Measurements from ENCODE around the gene TRPC3.

GRCh38 chr4:121900132-121900983 lies 51.5 kb downstream of the TRPC3 start:
- no peak for TF ChIP-seq TAF1 (conservative IDR thresholded peaks at IDR 0.05)
- TF ChIP-seq, protein P1, sequence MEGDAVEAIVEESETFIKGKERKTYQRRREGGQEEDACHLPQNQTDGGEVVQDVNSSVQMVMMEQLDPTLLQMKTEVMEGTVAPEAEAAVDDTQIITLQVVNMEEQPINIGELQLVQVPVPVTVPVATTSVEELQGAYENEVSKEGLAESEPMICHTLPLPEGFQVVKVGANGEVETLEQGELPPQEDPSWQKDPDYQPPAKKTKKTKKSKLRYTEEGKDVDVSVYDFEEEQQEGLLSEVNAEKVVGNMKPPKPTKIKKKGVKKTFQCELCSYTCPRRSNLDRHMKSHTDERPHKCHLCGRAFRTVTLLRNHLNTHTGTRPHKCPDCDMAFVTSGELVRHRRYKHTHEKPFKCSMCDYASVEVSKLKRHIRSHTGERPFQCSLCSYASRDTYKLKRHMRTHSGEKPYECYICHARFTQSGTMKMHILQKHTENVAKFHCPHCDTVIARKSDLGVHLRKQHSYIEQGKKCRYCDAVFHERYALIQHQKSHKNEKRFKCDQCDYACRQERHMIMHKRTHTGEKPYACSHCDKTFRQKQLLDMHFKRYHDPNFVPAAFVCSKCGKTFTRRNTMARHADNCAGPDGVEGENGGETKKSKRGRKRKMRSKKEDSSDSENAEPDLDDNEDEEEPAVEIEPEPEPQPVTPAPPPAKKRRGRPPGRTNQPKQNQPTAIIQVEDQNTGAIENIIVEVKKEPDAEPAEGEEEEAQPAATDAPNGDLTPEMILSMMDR (IDR thresholded peaks at IDR 0.05; ENCODE audit: low read depth, low read length, missing input control), result peak; percentile 75
- no peak for TF ChIP-seq RXRA (IDR thresholded peaks at IDR 0.05)
- no peak for TF ChIP-seq ZBTB33 (IDR thresholded peaks at IDR 0.05)
- no peak for TF ChIP-seq EGR1 (IDR thresholded peaks at IDR 0.05; ENCODE audit: low read depth in 2 of 2)
- no peak for TF ChIP-seq FOXA2 (IDR thresholded peaks at IDR 0.05)
- peak; percentile 85 to 88 for TF ChIP-seq RAD21 (IDR thresholded peaks at IDR 0.05)
- no peak for TF ChIP-seq JUND (IDR thresholded peaks at IDR 0.05)
- no peak for TF ChIP-seq SP1 (IDR thresholded peaks at IDR 0.05)
- no peak for TF ChIP-seq REST (IDR thresholded peaks at IDR 0.05)

Data from liver (tissue), 3 donors.